Measurements from ENCODE around the gene TRPM3. TPM values are rescaled to one million over a fixed set of nuclear protein-coding genes. Genes with fewer than 3 reads are reported as not detected.

The TRPM3 gene
- total and polyA plus RNA-seq, 2 of the 8 experiments (the other 6 are each of a cell fraction or from before 2014, with no cell fraction given), result 2.4 to 10.9 TPM

DNA sequence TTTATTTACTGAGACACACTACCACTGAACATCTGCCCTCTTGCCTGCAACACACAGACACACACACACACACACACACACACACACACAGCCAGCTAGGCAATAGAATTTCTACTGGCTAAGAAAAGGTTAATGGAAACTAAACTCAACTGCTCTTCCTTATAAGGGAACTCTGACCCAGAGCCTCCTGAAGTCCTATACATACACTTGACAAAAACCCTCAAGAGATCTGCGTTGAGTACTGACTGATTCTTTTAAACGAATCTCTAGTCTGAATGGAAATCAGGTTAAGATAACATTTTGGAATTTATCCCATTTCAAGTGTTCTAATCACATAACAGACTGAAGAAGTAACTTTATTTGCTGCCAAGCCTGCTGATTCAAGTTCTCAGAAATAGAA is 25.9 kb upstream of the TRPM3 start:
- Histone ChIP-seq H2AK5ac (ENCODE audit: low read depth, low read length) (no peak overlapping the region), H3K4me3 (ENCODE audit: extremely low read depth in 1 of 4, insufficient read depth in 2 of 4, low read depth in 3 of 4, low read length in 4 of 4) (no peak overlapping the region), H3K4me2 (ENCODE audit: insufficient read depth in 1 of 2, low read depth in 2 of 2, low read length in 2 of 2) (no peak overlapping the region), H3K14ac (ENCODE audit: insufficient read length) (no peak overlapping the region), H3K23me2 (ENCODE audit: low read depth, low read length) (no peaks in the 10 kb centered on the region), H3K79me1 (ENCODE audit: low read depth, low read length) (no peaks in the 10 kb centered on the region), H3K9ac (replicated peaks in 1 of 4; ENCODE audit: extremely low read depth in 1 of 4, low read depth in 3 of 4, low read length in 3 of 4) (no peak overlapping the region), H2BK120ac (replicated peaks; ENCODE audit: low read depth, low read length) (no peak overlapping the region), H2BK20ac (ENCODE audit: low read length) (no peak overlapping the region), H3K18ac (ENCODE audit: extremely low read depth, low read length) (no peak overlapping the region), H3K27ac (ENCODE audit: low read depth, low read length) (no peak overlapping the region), H4K5ac (ENCODE audit: insufficient read length, low read depth, low read length) (no peak overlapping the region), H2BK5ac (ENCODE audit: low read depth, low read length) (no peak overlapping the region), H3K9me3 (ENCODE audit: insufficient read depth in 2 of 2, low read depth in 1 of 2, low read length in 1 of 2) (peaks cover 0 to 4% of the 10 kb centered on the region in 2 experiments; a peak in 1 of 4 replicates), H4K8ac (ENCODE audit: extremely low read depth, insufficient read depth, low read length) (no peak overlapping the region), H2BK12ac (ENCODE audit: low read depth, low read length) (no peak overlapping the region), H3K79me2 (ENCODE audit: control insufficient read depth in 1 of 2, insufficient read depth in 2 of 2, low read length in 2 of 2) (no peaks in the 10 kb centered on the region), H3K4ac (replicated peaks; ENCODE audit: insufficient read length, low read depth, low read length) (no peak overlapping the region), H3K56ac (replicated peaks; ENCODE audit: insufficient read length, low read depth, low read length) (no peak overlapping the region), H2BK15ac (ENCODE audit: low read length) (no peak overlapping the region), H3K23ac (ENCODE audit: insufficient read length) (no peak overlapping the region), H3K4me1 (replicated peaks in 1 of 4; ENCODE audit: control insufficient read depth in 3 of 4, insufficient read depth in 4 of 4, low read length in 3 of 4) (no peaks in the 10 kb centered on the region), H3K27me3 (replicated peaks in 1 of 4; ENCODE audit: control insufficient read depth in 3 of 4, extremely low read depth in 1 of 4, insufficient read depth in 3 of 4, low read length in 3 of 4) (no peaks in the 10 kb centered on the region), H4K91ac (replicated peaks; ENCODE audit: insufficient read length, low read length) (no peak overlapping the region), H4K20me1 (replicated peaks in 1 of 2; ENCODE audit: control insufficient read depth in 1 of 2, insufficient read depth in 2 of 2, low read length in 2 of 2) (no peaks in the 10 kb centered on the region), H2AFZ (ENCODE audit: low read length) (no peak overlapping the region), H3K36me3 (ENCODE audit: control insufficient read depth in 2 of 4, insufficient read depth in 4 of 4, low read length in 3 of 4) (peaks cover 0 to 2% (median 0%) of the 10 kb centered on the region in 4 experiments; a peak in 1 of 8 replicates)
- TF ChIP-seq, protein P1, sequence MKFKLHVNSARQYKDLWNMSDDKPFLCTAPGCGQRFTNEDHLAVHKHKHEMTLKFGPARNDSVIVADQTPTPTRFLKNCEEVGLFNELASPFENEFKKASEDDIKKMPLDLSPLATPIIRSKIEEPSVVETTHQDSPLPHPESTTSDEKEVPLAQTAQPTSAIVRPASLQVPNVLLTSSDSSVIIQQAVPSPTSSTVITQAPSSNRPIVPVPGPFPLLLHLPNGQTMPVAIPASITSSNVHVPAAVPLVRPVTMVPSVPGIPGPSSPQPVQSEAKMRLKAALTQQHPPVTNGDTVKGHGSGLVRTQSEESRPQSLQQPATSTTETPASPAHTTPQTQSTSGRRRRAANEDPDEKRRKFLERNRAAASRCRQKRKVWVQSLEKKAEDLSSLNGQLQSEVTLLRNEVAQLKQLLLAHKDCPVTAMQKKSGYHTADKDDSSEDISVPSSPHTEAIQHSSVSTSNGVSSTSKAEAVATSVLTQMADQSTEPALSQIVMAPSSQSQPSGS (IDR thresholded peaks at IDR 0.05; ENCODE audit: low read length), result no peak
- TF ChIP-seq CBX8 (IDR thresholded peaks at IDR 0.05; ENCODE audit: borderline replicate concordance, low read depth, low read length) (no peak), SRF (IDR thresholded peaks at IDR 0.05; ENCODE audit: low read depth, low read length) (peak; percentile 30; the same call in 1 of the 2 replicates)
- FAIRE-seq (no peak), DNase-seq (ENCODE audit: low read depth in 1 of 2, low spot score in 2 of 2) (no peak)
- CTCF ChIA-PET (ENCODE audit: partially characterized antibody), result interaction anchor here (1.1 to 1.4 kb wide), 2 partner anchors 9 to 11 kb away, joined by 3 to 5 read pairs; no protein-coding TSS in a partner anchor
- 96% methylated on average over 2 of the region's 2 CpGs; no CpG with 5 or more reads in 1 of the 2 experiments for WGBS, 2 experiments (ENCODE audit: extremely low coverage in 1 of 2, insufficient coverage in 1 of 2, insufficient read length in 1 of 2, insufficient replicate concordance in 2 of 2, low coverage in 1 of 2, low lambda C conversion rate in 2 of 2, missing lambda C conversion rate in 1 of 2)
- POLR2A ChIA-PET (ENCODE audit: partially characterized antibody), result no interaction called here

Data from H1 (cell line).